Dermis microvascular lymphatic vessel endothelial cell (primary cell): Measurements from ENCODE around the gene SIRT7. TPM values are rescaled to one million over a fixed set of nuclear protein-coding genes. Genes with fewer than 3 reads are reported as not detected.
A peak's percentile ranks its signal among the peaks of the same experiment; 100 is the strongest.

Source experiments
- DNase-seq, 2 donors: peaks; one replicate each; pipeline versions ENCODE4 v3.0.0 to v3.0.0-alpha.2; 2010; ENCODE audit warnings: low read depth in 2 of 2
- total RNA-seq: library from RNA; depleted of rRNA; stranded (reverse); fragments of >200 nt; gene quantifications from 2 replicates; pipeline ENCODE4 v1.2.1, GENCODE V29; 2014

Gene SIRT7
- total RNA-seq, 1 donor from 2014 or later, result 12.3 TPM

- no peak for DNase-seq
These were observed 14.5 kb upstream of the SIRT7 start for GRCh38 chr17:81932333-81932983.

GRCh38 chr17:81931557-81932332, 13.8 kb upstream of the SIRT7 start:
- DNase-seq, result no peak

GRCh38 chr17:81931189-81931556, 13.2 kb upstream of the SIRT7 start:
- DNase-seq, result no peak

DNA sequence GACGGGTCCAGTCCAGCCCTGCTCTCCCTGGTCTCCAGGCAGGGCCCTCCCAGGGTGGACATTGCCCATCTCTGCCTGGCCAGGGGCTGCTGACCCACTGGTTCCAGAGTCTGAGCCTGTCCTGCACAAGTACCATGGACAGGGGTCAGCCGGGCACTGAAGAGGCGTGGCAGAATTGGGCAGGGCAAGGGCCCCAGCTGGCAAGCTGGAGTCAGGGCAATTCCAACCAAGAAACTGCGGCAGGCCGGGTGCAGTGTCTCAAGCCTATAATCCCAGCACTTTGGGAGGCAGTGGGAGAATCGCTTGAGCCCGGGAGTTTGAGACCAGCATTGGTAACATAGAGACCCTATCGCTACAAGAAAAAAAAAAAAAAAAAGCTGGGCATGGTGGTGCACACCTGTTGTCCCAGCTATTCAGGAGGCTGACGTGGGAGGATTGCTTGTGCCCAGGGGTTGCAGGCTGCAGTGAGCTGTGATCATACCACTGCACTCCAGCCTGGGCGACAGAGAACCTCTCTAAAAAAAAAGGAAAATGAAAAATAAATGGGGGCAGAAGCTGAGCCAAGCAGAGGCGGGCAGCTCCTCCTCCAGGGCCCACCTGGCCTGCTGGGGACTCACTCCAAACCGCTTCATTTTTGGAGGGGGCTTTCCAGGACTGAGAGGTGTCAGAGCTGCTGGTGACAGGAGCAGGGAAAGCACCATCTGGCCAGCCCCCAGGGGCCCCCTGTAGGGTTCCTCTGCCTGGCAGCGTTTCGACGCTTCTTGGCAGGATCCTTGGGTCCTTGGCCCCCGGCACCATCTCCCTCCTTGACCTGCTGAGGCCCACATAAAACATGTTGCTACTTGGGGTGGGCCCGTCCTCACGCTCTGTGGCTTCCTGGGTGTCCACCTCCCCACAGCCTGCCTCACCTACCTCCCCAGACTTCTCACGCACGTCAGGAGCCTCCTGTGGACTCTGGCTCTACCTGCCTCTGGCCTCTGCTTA, 12.5 kb upstream of the SIRT7 start:
- DNase-seq, result no peak

DNA sequence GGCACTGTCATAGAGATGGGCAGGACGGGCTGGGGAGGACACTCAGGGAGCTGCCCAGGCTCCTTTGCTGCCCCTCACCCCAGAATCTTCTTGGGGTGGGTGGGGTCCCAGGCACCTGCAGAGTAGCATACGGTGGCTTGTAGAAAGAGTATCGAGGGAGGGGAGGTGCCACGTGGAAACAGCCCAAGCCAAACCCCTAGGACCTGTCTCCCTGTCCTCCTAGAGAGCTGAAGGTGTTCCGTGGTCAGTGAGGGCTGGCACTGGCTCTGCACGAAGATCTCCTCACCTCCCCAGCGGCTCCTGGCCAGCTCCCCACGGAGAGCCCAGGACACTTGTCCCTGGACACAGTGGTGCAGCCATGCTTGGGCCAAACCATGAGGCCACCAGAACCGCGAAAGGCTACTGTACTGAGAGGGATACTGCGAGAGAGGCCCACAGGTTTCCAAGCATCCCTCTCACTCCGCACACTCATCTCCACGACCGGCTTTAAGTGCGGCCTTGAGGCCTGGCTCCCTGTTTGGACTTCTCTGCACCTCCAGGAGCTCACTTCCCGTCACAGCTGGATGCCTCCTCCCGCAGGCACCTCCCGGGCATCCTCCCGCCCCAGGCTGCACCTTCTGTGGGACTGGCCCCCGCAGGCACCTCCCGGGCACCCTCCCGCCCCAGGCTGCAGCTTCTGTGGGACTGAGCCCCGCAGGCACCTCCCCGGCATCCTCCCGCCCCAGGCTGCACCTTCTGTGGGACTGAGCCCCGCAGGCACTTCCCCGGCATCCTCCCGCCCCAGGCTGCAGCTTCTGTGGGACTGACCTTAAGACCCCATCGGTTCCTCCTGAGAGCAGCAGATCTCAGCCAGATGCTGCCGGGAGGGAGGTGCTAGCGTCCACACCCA, 11.5 kb upstream of the SIRT7 start:
- DNase-seq, result no peak

DNA sequence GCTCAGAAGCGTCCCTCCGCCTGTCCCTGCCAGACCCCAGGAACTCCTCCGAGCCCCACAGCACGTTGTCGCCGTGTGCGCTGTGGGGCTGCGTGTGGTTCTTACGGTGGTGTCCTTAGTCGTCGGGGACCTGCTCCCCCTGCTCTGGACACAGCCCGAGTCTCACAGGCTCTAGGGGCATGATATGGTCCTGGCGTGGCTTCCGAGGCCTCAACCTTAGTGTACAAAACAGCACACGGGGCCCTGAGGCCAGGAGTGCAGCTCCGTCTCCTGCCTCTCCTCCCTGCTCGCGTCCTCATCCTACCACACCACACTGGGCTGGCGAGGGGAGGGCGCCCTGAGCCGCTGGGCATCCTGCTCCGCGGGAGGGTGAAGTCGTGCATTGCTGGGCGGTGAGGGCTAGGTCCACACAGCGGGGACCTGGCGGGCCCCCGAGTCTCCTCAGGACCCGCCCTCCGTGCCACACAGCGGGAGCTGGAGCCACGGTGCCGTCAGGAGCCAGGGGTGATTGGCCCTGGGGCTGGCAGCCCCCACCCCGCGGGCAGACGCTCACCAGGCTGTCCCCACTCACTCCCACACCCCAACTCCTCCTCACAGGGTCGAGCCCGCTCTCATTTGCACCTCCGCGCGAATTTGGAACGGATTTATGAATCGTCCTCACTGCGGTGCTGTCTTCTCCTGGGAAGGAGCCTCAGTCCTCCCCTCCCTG, 10.7 kb upstream of the SIRT7 start:
- DNase-seq, result no peak

DNA sequence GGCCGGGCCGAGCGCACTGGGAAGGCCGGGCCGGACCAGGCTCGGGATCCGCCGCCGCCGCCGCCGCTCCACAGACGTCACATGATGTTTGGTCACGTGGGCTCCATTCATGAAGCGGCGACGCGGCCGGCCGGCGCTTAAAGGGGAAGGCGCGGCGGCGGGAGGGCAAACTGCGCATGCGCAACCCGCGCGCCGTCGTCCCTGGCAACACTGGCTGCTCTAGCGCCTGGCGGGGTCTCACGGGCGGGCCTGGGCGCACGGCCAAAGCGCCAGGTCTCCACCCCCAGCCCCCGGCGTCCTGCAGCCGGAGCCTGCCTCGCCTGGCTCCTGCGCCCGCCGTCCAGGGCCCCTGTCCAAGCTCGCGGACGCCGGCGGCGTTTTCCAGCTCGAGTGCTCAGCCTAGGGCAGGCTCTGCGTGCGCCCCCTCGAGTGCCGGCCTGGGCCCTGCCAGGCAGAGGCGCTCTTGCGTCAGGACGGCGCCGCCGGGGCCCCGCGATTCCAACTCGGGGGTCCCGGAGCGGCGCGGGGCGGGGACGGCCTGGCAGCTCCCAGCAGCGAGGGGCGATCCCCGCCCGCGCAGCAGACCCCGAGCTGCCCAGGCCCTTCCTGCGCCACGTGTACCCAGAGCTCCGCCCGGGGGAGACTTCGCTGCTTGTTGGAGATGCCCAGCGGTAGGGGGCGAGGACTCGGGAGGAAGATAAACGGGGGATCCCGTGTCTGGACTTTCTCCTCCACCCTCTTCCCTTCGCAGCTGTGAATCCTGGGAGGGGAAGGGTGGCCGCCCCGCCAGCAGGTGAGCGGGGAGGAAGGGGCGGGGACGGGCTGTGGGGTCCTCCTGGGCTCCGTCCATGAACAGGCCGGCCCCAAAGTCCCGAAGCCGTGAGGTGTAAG, 9.9 kb upstream of the SIRT7 start, which contains the start of gene MAFG:
TSS of gene MAFG (minus strand) at position 83 of the 891 bp plus-strand sequence. CDS start 4,550 bp downstream, outside the sequence.
- peak; percentile 87 to 96 for DNase-seq

DNA sequence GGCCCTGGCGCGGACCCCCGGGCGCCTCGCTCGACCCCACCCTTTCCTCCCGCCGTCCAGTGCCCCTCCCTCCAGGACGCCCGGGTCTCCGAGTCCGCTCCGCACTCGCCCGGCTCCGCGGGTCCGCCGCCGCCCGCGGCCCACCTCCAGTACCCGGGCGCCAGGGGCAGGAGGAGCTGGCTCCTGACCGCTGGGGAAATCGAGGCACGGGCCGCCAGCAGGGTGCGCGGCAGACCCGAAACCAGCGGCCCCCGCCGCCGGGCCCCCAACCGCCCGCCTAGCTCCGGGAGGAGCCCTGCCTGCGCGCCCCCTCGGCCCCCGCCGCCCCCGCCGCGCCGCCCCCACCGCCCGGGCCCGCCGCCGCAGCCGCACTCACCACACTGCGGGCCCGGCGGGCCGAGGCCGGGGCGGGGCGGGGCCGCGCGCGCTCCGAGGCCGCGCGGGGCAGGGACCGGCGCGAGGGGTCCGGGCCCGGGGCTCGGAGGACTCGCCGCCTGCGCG, 9.2 kb upstream of the SIRT7 start:
- no peak for DNase-seq

DNA sequence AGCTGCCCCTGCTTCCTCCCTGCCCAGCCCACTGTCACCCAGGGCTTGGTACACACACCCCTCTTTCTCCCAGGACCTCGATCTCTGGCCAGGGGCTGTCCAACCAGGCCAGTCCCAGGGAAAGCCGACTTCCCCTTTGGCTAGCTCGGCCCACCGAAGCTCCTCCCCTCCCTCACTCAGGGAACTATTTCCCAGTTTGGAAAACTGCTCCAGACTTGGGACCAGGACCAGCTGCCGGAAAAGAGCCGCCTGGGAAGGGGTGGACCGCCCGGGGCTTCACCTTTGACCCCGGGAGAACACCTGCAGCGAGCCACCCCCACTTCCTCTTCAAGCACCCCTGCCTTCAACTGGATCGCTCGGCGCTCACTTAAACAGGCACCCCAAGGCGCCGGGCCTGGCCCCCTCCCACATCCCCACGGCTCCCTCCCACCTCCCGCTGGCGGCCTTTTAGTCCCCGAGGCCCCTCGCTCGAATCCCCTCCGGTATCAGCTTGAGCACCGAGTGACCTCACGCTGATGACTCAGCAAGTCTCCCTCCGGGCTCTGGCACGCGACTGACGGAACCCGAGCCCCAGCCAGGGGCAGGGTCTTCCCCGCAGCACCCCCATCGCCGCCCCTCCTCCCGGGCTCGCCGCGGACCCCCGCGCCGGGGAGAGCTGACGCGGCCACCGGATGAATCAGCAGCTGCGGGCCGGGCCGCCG, 8.6 kb upstream of the SIRT7 start:
- peak; percentile 66 to 87 for DNase-seq

- no peak for DNase-seq
These were observed 8.0 kb upstream of the SIRT7 start for GRCh38 chr17:81925860-81926450.

- no peak for DNase-seq
These were observed 6.9 kb upstream of the SIRT7 start for GRCh38 chr17:81924557-81925532.

DNA sequence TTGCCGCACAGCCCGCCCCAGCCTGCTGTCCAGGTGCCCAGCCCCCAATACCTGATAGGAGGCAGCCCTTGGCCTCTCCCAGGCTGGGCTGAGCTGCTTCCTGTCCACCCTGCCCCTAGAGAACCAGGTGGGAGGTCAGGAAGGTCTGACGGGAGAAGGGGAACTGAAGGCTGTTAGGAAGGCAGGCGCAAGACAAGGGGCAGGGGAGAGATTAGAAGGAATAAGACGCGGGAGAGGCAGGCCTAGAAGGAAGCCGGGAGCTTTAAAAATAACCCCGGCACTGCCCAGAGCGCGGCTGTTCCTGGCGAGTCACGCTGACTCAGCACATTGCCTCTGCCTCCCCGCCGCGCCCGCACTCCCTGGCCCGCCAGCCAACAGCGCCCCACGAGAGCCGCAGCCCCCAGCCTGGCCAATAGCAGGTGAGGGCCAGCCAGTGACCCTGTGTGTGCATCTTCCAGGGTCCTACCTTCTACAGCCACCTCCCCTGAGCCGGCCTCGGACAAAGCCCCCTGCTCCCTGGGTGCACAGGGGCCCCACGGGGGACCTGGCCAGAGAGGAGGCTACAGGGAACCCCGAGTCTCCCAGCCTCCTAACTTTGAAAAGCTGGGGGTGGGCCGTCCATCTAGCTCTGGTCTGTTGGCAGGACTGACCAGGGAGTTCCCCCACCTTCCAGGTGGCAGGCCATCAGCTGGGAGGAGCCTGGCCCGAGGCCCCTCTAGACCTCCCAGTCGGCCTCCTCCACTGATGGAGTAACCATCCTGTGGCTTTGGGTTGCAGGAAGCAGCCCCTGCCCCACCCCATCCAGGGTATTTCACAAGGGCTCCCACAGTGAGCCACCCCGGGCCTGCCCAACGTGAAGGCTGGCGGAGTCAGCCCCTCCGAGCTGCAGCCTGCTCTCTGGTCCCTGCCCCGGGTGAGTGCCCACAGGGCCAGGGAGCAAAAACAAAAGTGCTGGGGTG, 5.6 kb upstream of the SIRT7 start:
- peak in 1 of 2 donors; percentile 36 for DNase-seq

DNA sequence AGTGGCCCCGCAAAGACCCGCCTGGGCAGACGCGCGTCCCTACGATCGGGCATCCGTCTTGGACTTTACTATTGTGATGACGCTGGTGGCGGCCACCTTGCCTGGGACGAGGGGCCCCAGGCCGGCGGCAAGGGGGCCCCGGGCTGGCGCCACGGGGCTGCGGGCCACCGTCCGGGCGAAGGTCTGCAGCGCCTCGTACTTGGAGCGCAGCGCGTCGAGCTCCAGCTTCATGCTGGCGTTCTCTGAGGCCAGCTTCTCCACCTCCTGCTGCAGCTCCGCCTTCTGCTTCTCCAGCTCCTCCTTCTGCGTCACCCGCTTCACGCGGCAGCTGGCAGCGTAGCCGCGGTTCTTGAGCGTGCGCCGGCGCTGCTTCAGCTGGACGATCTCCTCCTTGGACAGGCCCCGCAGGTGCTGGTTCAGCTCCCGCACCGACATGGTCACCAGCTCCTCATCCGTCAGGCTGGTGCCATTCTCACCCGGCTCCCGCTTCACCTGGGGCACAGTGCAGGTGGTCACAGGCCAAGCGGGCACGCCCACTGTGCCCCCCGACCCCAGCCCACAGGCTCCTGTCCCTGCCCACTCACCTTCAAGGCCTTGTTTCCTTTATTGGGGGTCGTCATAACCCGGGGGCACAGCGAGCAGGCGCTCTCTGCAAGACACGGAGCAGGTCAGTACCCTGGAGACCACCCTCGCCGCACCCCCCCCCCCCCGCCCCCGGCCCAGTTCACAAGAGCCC, 4.8 kb upstream of the SIRT7 start:
- no peak for DNase-seq

- no peak for DNase-seq
These were observed 4.1 kb upstream of the SIRT7 start for GRCh38 chr17:81921996-81922565.

GRCh38 chr17:81921537-81921862, 3.5 kb upstream of the SIRT7 start:
- DNase-seq, result no peak
